SK-N-MC (cell line): ENCODE measurements around the gene B3GAT2.

Source experiments
- EZH2 ChIP-seq: fragments of 200-600 bp; sonication (generic); IDR thresholded peaks from one replicate; pipeline ENCODE4 v1.6.1; 2017; ENCODE audit warnings: antibody characterized with exemption
- POLR2AphosphoS5 ChIP-seq: IDR thresholded peaks from 2 replicates; pipeline ENCODE4 v1.6.1; 2012; ENCODE audit warnings: mild to moderate bottlenecking, low read depth, low read length, borderline replicate concordance

GRCh38 chr6:70933853-70934252 lies 23.0 kb downstream of the B3GAT2 start:
- TF ChIP-seq POLR2AphosphoS5 (no peak), EZH2 (no peak)
